GM21526 (cell line): Measurements from ENCODE around the gene MPP3.

Source experiments
- ATAC-seq: cut with Tn5 transposase; IDR thresholded peaks from one replicate; pipeline ENCODE4 v1.9.1; 2021; ENCODE audit warnings: moderate library complexity; ENCODE audit not compliant: unreplicated experiment, low FRiP score

MPP3 gene

GRCh38 chr17:43757171-43757660 lies 75.7 kb downstream of the MPP3 start:
- no peak for ATAC-seq

DNA sequence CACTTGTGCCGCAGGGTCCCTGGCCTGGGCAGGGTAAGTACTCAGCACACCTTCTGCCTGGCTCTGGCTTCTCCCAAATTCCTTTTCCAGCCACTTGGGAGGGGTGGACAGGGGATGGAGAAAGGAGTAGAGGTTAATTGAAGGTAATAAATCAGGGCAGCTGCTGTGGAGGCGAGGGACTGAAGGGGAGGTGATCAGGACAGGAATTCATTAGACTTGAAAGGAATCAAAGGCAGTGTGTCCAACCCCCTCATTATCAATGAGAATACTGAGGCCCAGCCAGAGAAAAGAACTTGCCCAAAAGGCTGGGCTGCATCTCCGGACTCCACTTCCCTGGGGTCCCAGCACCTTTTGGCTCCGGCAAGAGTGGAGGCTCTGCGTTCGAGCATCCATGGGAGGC lies 76.7 kb downstream of the MPP3 start:
- no peak for ATAC-seq

DNA sequence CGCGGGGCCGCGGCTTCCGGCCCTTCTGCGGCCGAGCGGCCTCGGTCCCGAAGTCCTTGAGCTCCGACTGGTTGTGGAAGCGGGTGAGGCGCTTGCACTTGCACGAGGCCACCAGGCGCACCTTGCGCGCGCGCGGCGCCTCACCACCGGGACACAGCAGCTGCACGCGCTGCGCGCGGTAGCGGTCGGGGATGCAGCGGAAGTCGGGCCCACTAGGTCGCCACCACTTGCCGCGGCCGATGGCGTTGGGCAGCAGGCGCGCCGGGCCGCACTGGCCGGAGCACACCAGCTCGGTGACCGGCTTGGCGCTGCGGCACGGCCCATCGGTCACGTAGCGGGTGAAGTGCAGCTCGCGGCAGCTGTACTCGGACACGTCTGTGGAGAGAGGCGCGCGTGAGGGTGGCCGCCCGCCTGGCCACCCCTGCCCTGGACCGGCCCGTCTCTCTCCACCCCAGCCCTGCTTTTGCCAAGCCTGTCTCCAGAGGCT lies 77.5 kb downstream of the MPP3 start:
- no peak for ATAC-seq

DNA sequence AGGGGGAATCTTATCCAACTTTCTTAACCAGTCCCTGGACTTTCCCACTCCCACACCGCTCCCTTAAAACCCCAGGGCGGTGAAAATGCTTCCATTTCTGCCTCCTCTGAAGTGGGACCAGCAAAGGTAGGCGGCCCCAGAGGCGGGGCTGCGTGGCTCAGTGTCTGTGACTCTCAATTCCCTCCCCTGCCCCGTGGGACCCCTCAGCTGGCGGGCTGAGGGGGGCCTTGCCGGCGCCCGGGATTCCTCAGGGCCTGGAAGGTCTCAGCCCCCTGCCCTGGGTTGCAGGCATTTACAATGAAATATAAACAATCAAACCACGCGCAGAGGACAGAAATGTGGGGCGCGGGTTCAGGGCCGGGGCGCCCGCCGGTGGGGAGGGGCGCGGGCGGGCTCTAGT lies 78.0 kb downstream of the MPP3 start:
- ATAC-seq = no peak

- ATAC-seq = no peak
Observed at GRCh38 chr17:43753493-43754129, 79.3 kb downstream of the MPP3 start.
